ENCODE measurements around the gene CCDC171.

Gene CCDC171

DNA sequence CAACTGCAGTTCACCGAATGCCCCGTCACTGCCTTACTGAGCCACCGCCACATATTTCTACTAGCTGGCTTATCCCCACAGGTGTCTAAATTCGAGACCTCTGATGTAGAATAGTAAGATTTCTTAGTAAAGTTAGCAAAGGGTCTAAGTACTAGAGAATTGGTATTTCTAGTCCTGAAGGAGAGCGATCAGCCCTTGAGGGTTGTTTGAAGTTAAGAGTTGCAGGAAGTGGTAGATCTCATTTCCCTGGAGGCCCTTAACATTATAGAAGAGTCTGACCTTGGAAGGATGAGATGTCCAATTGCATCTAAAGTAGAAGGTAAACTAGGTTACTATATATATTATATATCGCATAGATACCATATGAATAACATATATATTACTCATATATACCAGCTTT, 451.8 kb downstream of the CCDC171 start:
- DNase-seq = no peak

DNA sequence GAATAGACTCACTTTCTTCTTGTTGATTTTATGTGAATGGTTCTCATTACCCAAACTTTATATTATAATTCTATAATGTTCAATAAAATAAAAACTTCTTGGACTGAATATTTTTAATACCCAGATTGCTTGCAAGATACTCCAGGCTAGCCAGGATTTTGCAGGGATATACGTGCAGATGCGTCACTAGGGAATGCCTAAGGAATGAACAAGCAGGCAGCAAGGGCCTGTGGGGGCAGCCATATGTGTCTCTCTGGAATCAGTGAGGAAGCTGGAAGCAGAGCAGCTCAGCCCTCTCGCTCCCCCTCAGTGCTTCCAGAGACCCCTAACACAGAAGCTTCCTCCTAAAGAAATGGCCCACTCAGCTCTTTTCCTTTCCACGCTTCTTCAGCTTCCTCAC, 457.4 kb downstream of the CCDC171 start:
- no peak for DNase-seq

DNA sequence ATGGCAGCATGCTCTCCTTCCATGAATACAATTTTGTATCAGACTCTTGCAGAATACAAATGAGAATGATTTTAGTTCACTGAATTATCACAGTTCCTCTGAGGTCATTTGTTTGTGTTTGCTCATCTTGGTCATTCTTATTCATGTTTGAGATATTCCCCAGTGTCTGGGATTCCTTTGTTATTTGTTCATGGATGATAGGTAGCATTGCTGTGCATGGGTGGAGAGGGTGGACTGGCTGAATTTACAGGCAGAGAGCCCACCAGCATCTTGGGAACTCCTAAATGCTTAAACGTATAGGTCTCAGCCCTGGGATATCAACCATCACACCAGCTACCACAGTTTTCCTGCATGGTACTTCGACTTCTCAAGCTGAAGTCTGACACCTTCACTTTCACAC, 459.8 kb downstream of the CCDC171 start:
- DNase-seq = no peak

DNA sequence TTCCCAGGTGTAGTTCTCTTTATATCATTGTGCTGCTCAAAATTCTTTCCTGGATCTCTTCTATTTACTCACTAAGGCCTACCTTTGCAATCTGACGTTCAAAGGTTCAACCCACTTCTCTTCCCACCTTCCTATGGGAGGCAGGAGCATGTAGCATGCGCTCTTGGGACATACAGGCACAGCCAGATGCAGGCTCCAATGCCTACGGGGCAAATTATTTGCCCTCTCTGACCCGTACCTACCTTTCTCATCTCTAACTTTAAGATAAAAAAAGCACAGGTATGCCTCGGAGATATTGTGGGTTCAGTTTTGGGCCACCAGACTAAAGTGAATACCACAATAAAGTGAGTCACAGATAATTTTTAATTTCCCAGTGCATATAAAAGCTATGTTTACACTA, 460.5 kb downstream of the CCDC171 start:
- DNase-seq = no peak

- DNase-seq = no peak
Observed at GRCh38 chr9:16013826-16014225, 461.0 kb downstream of the CCDC171 start.

- DNase-seq = no peak
Observed at GRCh38 chr9:16022228-16022627, 469.4 kb downstream of the CCDC171 start.

DNA sequence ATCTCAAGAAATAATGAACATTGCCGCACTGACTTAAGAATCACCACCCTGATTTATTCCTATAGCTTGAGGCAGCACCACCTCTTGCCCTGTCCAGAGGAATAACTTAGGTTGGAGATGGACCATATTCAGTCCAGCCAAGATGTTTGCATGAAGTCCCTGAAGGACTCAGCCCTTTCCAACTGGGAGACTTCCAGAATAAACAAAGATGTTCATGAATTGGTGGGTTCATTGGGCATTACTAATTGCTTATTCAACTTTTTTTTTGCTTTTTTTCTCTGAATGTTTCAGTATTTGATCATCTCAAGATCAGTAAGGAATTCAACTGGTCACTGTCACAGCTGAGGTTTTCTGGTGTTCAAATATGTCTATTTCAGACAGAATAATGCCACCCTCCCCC, 470.6 kb downstream of the CCDC171 start:
- DNase-seq = no peak

Data from activated CD4-positive, CD25-positive, alpha-beta regulatory T cell treated with anti-CD3 and anti-CD28 coated beads, Interleukin-2, amount 50 U/mL, for 72 hours (primary cell).